Bronchial epithelial cell (primary cell): ENCODE data around the gene RBBP4. TPM values are rescaled to one million over a fixed set of nuclear protein-coding genes. Genes with fewer than 3 reads are reported as not detected.
A peak's percentile ranks its signal among the peaks of the same experiment; 100 is the strongest.

Experiments used
- DNase-seq: peaks from one replicate; pipeline ENCODE4 v3.0.0-alpha.2; 2010; ENCODE audit warnings: low read depth
- FAIRE-seq: peaks from 2 replicates; lab custom pipeline; 2011; peaks lifted over from hg19 to GRCh38; lab: Jason Lieb, UNC
- H3K27me3 ChIP-seq: 2 replicates; pipeline ENCODE4 v1.5.1; 2011; ENCODE audit warnings: low read length; ENCODE audit not compliant: control insufficient read depth, insufficient read depth
- H3K36me3 ChIP-seq: 2 replicates; pipeline ENCODE4 v1.5.1; 2011; ENCODE audit warnings: low read length; ENCODE audit not compliant: control insufficient read depth, insufficient read depth
- H3K4me3 ChIP-seq: 2 replicates; pipeline ENCODE4 v1.5.1; 2011; ENCODE audit warnings: mild to moderate bottlenecking, low read depth, low read length, control low read depth
- total RNA-seq: library from RNA; depleted of rRNA; stranded (reverse); fragments of >200 nt; gene quantifications from 2 replicates; pipeline ENCODE4 v1.2.1, GENCODE V29; 2014
- TF ChIP-seq, protein P1 (sequence below): IDR thresholded peaks from 2 replicates; pipeline ENCODE4 v1.5.1; 2011; ENCODE audit warnings: mild to moderate bottlenecking, moderate library complexity, low read length, control low read depth, inconsistent platforms; ENCODE audit not compliant: insufficient read depth, severe bottlenecking

The RBBP4 gene
- total RNA-seq: 71.3 and 93.7 TPM in 2 replicates

DNA sequence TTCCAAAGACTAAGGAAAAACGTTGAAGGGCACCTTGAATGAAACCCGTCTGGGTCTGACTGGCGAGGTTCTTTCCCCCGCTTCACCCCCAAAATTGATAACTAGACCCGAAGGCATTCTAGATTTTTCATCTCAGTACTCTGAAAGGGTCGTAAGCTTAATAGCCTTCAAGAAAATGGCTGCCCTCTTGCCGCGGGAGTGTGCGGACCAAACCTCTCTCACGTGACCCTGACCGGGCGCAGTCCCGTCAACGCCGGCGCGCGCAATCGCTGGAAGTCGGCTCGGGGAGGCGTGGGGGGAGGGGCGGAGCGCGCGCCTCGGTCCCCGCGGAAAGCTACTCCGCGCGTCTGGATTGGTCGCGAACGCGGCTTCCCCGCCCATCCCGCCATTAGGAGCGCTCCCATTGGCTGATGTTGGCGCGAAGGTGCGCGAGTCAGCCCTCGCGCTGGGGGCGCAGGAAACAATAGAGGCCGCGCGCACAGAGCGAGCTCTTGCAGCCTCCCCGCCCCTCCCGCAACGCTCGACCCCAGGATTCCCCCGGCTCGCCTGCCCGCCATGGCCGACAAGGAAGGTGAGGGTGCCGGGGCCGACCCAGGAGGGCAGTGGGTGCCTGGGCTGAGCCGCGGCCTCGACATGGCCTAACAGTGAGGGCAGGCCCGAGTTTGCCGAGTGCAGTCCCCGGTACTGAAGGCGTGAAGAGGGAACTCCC, at the start of gene RBBP4:
TSS of gene RBBP4 (plus strand) at position 457 of the 709 bp plus-strand sequence. CDS start at position 556, 99 bp downstream.
- DNase-seq: peak; percentile 87
- H3K36me3 ChIP-seq: peaks cover 5% of the 10 kb centered on the region
- TF ChIP-seq, protein P1, sequence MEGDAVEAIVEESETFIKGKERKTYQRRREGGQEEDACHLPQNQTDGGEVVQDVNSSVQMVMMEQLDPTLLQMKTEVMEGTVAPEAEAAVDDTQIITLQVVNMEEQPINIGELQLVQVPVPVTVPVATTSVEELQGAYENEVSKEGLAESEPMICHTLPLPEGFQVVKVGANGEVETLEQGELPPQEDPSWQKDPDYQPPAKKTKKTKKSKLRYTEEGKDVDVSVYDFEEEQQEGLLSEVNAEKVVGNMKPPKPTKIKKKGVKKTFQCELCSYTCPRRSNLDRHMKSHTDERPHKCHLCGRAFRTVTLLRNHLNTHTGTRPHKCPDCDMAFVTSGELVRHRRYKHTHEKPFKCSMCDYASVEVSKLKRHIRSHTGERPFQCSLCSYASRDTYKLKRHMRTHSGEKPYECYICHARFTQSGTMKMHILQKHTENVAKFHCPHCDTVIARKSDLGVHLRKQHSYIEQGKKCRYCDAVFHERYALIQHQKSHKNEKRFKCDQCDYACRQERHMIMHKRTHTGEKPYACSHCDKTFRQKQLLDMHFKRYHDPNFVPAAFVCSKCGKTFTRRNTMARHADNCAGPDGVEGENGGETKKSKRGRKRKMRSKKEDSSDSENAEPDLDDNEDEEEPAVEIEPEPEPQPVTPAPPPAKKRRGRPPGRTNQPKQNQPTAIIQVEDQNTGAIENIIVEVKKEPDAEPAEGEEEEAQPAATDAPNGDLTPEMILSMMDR: no peak
- peak within 1 kb of the TSS; percentile 62 for H3K4me3 ChIP-seq
- no peaks in the 10 kb centered on the region for H3K27me3 ChIP-seq
- no peak for FAIRE-seq

DNA sequence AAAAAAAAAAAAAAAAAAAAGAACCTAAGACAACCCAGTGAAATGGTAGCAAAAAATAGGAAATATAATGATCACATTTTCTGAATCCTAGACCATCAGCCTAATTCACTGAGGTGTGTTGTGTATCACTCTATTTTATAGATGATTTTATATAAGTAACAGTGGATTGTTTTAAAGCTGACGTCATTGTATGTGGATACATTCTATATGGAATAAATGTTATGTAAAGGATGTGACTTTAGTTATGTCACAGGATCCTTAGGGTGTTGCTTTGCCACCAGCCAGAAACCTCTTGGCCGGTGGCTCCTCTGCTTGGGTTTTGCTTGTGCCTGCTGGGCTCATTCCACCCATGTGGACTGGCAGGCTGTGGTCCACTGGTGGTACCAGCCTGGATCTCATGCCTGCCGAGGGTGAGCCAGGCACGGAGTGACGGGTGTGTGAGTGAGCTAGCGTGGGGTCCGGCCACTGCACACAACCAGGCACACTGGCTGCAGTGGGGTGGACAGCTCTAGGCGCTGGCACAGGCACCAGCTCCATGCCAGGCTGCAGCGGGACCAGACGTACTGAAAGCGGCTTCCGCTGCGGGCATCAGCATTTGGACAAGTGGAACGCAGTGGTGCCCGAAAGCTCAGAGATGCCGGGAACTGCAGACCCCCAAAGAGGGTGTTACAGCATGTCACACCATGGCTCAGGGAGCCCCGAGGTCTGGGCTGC, 45.1 kb upstream of the RBBP4 start:
- no peak for DNase-seq
- FAIRE-seq: no peak

DNA sequence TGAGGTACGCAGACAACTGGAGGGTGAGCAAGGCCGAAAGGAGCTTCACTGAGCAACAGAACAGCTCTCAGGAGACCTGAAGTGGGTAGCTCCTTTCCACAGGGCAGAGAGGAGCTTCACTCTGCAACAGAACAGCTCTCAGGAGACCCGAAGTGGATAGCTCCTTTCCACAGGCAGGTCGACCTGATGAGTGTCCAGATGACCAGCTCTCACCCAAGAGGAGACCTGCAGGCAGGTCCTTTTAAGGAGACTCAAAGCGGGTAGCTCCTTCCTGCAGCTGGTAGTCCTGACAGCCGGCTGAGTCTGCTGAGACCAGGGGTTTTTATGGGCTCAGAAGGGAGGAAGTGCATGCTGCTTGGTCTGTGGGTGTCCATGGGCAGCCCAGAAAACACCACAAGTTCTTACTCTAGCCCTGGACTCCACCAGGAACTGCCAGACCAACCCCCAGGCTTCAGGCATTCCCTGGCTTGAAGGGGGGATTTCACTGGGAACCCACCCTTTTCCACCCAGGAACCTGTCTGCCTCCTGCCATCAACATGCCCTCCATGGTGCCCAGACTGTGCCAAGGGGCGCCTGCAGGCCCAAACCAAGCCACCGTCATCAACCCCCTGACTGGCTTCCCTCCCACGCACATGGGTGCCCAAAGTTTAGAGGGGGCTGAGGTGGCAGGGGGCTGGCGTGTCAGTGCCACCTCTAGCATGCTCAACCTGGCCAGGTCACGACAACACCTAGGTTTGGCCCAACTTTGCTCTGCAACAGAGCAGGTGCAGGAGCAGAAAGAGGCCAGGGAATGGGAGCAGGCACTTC, 44.2 kb upstream of the RBBP4 start:
- Histone ChIP-seq H3K36me3 (peaks cover 3% of the 10 kb centered on the region), H3K27me3 (no peaks in the 10 kb centered on the region), H3K4me3 (no peak overlapping the region)
- TF ChIP-seq, protein P1: no peak
- DNase-seq (no peak), FAIRE-seq (no peak)

More for the DNA sequence above, 45.1 kb upstream of the RBBP4 start:
- Histone ChIP-seq H3K27me3 (no peaks in the 10 kb centered on the region), H3K4me3 (no peak overlapping the region), H3K36me3 (peaks cover 3% of the 10 kb centered on the region)
- TF ChIP-seq, protein P1: no peak

DNA sequence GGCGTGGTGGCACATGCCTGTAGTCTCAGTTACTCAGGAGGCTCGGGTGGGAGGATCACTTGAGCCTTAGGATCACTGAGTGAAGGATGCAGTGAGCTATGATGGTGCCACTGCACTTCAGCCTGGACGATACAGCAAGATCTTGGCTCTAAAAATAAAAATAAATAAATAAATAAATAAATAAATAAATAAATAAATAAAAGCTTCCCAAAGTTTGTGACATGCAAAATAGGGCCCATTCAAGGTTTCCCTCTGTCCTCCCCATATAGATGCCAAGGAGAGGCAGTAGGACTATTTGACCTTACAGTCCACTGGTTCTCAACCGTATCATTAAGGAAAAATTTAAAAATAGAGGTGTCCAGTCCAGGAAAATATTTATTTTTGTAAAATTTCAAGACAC, 41.8 kb upstream of the RBBP4 start:
- Histone ChIP-seq H3K27me3 (no peaks in the 10 kb centered on the region), H3K4me3 (no peak overlapping the region), H3K36me3 (peaks cover 3% of the 10 kb centered on the region)
- TF ChIP-seq, protein P1: no peak
- DNase-seq (no peak), FAIRE-seq (no peak)

DNA sequence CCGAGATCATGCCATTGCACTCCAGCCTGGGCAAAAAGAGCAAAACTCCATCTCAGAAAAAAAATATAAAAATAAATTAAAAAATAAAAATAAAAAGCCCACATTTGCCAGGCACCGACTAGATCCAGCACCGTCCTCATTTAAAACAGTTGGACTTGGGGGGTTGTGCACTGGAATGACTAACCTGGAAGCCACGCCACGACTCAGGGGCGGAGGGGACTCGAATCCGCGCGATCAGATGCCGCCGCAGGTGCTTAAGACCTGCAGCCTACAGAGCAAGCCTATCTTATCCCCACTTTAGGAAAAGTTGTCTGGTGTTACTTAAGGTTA, 39.2 kb upstream of the RBBP4 start:
- H3K36me3 ChIP-seq: no peaks in the 10 kb centered on the region
- no peak for DNase-seq
- no peak for FAIRE-seq

More for the DNA sequence above, 39.2 kb upstream of the RBBP4 start:
- H3K27me3 ChIP-seq: no peaks in the 10 kb centered on the region
- TF ChIP-seq, protein P1: no peak
- peak overlapping the region; percentile 40 for H3K4me3 ChIP-seq
